ENCODE results near the gene HOXA6.

The HOXA6 gene

GRCh38 chr7:27188386-27189294 lies 41.1 kb upstream of the HOXA6 start:
- no peak for FAIRE-seq
- no peak for DNase-seq (ENCODE audit: insufficient read length, low spot score)
- no peak for TF ChIP-seq POLR2A (IDR thresholded peaks at IDR 0.05; ENCODE audit: low read depth, low read length)

- no peak for TF ChIP-seq POLR2A (IDR thresholded peaks at IDR 0.05; ENCODE audit: low read depth, low read length)
- no peak for FAIRE-seq
- DNase-seq (ENCODE audit: insufficient read length, low spot score): no peak
Observed at GRCh38 chr7:27187475-27188385, 40.2 kb upstream of the HOXA6 start.

GRCh38 chr7:27186668-27187474 lies 39.3 kb upstream of the HOXA6 start:
- DNase-seq (ENCODE audit: insufficient read length, low spot score): no peak
- no peak for TF ChIP-seq POLR2A (IDR thresholded peaks at IDR 0.05; ENCODE audit: low read depth, low read length)
- no peak for FAIRE-seq

- FAIRE-seq (no peak), DNase-seq (ENCODE audit: insufficient read length, low spot score) (no peak)
- no peak for TF ChIP-seq POLR2A (IDR thresholded peaks at IDR 0.05; ENCODE audit: low read depth, low read length)
Observed at GRCh38 chr7:27185854-27186667, 38.5 kb upstream of the HOXA6 start.

DNA sequence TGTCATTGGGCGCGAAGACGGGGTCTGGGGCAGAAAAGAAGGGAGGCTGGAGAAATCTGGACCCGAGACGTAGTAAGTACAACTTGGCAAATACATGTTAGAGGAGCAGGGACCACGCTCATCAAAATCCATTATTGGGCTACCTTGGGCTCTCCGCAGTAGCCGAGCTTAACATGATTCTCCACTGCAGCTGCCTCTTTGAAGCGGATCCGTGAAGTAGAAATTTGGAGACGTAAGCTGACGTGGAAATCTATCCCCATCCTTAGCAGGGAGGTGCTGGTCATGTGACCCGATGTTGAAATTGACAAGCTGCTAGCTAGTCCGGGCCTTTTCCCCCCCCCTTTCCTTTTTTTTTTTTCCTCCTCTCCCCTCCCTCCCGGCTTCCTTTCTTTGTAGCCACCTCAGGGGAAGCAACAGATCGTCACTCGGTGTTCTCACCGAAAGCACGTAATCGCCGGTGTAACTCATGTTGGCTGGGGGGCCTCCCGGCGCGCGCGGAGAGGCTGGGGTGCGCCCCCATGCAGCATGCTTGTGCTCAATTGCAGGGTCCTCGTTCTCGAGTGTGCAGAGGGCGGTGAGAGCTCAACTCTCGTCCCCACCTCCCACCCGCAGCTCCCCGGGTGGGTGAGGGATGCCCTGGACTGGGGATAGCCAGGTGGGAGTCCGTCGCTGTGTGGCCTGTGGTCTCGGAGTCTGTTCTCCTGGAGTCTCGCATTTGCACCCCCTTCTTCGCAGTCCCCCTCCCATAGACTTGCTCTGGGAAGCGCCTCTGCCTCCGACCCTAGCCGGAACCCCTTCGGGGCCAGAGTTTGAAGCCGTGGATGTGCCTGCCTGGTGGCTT lies 37.7 kb upstream of the HOXA6 start, which contains the start of gene HOXA11:
TSS of gene HOXA11 (minus strand) at position 220 of the 841 bp plus-strand sequence. CDS start at position 132, 88 bp downstream.
- TF ChIP-seq POLR2A (IDR thresholded peaks at IDR 0.05; ENCODE audit: low read depth, low read length): no peak
- no peak for FAIRE-seq
- DNase-seq (ENCODE audit: insufficient read length, low spot score): no peak

- 0 out of 2 replicates have a peak, but pooled peaks have one; percentile 10 for TF ChIP-seq POLR2A (IDR thresholded peaks at IDR 0.05; ENCODE audit: low read depth, low read length)
- FAIRE-seq (no peak), DNase-seq (ENCODE audit: insufficient read length, low spot score) (no peak)
Observed at GRCh38 chr7:27184337-27185012, 36.9 kb upstream of the HOXA6 start.

DNA sequence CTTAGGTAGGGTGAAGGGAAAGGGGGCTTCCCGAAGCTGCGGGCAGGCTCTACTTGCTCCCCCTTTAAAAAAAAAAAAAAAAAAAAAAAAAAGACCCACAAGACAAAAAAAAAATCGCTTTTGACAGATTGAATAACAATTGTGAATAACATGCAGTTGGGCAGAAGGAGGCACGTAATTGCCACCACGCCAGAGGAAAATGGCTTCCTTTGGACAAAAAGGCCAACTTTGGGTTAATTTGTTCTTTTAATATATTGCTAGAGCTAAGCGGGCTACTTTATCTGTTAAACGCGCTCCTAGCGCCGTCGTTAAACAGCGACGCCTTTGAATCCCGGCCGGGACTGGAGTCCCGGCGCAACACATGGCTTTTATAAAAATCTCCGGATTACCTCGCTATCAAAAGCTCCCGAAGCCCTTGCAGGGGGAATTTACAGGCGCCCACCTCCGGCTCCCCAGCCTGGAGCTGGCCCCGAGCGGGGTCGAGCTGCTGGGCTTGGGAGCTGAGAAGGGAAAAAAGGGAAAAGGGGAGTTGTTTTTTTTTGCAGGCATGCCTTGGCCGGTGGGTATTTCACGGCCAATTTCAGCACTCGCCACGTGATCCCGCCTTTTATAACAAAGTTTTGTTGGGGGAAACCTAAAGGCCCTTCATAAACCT lies 36.2 kb upstream of the HOXA6 start:
- no peak for TF ChIP-seq POLR2A (IDR thresholded peaks at IDR 0.05; ENCODE audit: low read depth, low read length)
- DNase-seq (ENCODE audit: insufficient read length, low spot score) (no peak), FAIRE-seq (no peak)

DNA sequence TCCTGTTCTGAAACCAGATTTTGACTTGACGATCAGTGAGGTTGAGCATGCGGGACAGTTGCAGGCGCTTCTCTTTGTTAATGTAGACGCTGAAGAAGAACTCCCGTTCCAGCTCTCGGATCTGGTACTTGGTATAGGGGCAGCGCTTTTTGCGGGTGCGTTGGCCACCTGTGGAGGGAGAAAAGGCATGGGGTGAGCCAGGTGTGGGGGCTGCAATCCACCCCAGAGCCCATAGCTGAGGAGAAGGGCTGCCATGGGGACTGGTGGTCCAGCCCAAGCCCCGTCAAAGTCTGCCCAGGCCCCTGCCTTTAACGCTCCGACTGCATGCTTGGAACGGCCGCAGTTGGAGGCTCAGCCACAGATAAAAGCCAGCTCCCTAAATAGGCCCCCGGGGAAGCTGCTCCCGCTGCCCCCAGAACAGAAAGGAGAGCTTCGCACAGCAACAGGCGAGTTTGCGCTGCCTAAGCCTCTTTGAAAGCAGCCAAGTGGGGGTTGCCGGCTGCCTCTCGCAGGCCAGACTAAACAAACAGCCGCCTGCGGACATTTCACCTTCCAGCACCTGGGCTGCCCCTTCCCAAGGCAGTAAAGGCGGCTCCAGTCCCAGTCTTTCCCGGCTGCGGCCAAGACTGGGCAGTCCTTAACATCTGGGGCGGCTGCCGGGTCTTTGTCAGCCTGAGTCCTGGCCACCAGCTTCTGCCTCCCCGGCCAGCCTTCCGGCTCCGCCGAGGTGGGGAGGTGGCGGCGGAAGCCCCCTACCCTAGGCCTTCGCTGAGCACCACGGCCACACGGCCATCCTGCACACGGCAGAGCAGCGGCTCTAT lies 35.5 kb upstream of the HOXA6 start:
- no peak for FAIRE-seq
- DNase-seq (ENCODE audit: insufficient read length, low spot score): no peak
- no peak for TF ChIP-seq POLR2A (IDR thresholded peaks at IDR 0.05; ENCODE audit: low read depth, low read length)

DNA sequence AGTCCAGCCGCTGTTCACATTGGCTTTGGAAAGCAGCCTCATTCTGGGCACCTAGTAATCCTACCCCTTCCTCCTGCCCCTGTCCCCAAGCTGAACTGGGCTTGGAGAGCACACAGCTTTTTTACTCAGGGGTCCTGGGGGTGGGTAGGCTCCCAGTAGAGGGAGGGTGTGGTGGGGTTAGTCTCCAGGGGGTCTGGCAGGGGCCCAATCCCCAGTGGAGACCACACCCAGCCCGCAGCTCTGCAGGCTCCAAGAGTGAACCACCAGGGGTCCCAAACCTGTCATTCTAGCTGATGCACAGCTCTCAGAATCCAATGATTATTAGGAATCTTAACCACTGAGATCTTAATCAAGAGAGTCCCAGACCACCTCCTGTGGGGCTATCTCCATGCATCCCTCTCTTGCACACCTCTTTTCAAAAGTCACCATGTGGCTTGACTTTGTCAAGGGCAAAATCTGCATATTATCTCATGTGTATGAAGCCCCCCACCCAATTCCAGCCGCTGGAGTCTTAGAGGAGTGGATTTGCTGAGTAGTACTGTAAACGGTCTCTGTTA lies 34.8 kb upstream of the HOXA6 start:
- no peak for TF ChIP-seq POLR2A (IDR thresholded peaks at IDR 0.05; ENCODE audit: low read depth, low read length)
- DNase-seq (ENCODE audit: insufficient read length, low spot score): no peak
- FAIRE-seq: no peak

GRCh38 chr7:27181795-27182275 lies 34.3 kb upstream of the HOXA6 start:
- no peak for TF ChIP-seq POLR2A (IDR thresholded peaks at IDR 0.05; ENCODE audit: low read depth, low read length)
- FAIRE-seq (no peak), DNase-seq (ENCODE audit: insufficient read length, low spot score) (no peak)

Measured in H54 (cell line).